Activated T-helper 1 cell treated with Interleukin-2 at 50 U/mL for 16 hours (primary cell): Measurements from ENCODE around the gene HHAT.

ENCODE experiments used
- DNase-seq: peaks from one replicate; pipeline ENCODE4 v3.0.0-alpha.2; 2020; ENCODE audit warnings: low read depth

HHAT gene

DNA sequence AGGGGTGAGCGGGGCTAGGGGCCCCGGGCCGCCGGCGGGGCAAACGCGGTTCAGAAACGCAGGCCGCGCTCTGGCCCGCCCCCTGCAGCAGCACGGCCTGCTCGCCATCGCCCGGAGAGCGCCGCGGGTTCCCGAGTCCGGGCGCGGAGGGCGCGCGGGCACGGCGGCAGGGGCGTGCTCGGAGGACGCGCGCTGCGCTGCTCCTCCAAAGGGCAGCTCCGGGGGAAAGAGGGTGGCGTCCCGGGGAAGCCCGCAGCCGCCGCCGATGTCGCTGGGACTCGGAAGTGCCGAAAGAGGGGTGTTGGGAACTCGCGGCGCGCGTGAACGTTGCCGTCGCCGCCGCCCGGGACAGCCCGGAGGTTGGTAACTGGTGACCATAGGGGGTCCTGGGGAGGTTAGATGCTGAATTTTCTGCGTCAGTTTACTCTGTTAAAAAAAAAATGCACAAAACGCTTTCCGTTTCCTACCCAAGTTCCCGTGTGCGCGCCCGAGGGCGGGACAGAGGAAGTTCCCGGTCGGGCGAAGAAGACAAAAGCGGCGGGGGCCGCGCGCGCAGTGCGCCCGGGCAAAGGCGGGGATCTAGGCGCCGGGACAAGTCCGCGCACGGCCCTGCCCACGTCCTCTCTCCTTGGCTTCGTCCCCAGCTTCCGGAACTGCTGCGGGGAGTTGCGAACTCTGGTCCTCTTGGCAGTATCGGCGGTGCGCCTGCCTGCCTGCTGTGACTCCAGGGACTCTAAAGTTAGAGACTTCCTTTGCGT is at the start of gene HHAT:
HHAT (plus strand) TSS at position 157 of the 758 bp plus-strand sequence. CDS start 20,074 bp downstream, outside the sequence.
- DNase-seq = peak; percentile 41

DNA sequence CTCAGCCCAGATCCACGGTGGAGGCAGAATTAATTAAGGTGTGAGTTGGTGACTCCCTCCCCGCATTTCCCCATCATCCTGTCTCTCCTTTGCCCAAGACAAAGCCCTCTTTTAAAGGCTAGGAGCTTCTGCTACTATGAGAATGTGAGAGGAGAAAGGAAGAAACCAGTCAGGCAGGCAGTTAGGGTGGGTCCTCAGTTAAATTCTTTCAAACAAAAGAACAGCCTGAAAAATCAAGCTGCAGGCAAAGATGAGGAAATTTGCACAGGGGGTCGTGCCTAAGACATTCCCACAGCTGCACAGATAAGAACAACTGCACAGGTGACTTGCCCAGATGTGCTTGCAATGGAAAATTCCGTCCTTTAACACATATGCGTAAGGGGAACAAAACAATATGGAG is 48.5 kb upstream of the HHAT start:
- no peak for DNase-seq

DNA sequence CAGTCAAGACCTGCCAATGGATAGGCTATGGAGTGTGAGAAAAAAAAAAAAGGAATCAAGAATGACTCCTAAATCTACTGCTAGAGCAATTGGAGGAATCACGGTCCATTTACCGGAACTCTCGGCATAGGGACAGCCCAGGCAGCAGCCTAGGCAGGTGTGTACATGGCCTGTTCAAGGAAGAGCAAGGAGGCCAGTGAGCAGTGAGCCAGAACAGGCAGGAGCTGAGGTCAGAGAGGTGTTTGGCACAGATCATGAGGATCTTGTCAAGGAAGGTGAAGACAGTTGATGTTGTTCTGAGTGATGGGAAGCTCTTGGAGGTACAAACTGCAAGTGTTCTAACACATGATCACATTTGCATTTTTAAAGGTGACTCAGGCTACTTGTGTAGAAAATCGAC is 40.6 kb upstream of the HHAT start:
- DNase-seq = no peak

DNA sequence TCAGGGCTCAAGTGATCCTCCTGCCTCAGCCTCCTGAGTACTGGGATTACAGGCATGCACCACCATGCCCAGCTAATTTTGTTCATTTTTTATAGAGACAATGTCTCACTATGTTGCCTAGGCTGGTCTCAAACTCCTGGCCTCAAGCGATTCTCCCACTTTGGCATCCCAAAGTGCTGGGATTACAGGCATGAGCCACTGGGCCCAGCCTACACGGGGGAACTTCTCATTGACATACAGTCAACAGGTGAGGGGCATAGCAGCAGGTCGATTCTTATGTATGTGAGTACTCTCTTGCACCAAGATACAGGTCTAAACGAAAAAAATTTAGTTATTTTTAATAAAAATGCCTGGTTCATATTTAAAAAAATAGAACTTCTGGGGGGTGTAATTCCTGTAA is 39.5 kb upstream of the HHAT start:
- no peak for DNase-seq

DNA sequence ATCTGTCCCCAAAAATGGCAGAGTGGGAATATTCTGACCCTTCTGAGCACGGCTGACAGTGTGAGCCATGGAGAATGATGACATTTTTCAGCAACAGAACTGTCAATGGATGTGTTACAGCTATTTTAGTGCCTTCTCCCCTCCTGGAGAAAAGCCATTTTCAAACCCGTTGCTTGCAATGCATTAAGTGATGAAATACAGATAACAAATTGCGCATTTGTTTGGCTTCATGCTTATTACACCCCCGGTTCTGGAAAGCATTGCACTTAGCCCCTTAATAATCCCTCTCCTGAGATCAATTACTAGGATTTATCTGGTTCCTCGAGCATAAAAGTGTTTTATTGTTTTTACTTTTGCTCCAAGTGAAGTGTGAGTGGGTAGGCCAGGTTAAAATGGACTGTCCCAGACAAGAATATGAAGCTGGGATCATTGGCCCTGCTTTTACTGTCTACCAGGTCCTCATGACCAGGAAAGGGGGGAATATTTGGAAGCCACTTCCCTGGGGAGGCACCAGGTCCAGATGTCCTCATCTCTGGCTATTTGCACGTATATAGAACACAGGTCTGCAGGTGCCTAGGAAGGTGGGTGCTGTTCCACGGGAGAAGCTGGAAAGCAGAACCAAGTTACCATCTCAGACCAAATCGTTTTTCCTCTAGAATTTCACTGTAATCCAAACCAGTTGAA is 37.5 kb upstream of the HHAT start:
- DNase-seq = no peak

DNA sequence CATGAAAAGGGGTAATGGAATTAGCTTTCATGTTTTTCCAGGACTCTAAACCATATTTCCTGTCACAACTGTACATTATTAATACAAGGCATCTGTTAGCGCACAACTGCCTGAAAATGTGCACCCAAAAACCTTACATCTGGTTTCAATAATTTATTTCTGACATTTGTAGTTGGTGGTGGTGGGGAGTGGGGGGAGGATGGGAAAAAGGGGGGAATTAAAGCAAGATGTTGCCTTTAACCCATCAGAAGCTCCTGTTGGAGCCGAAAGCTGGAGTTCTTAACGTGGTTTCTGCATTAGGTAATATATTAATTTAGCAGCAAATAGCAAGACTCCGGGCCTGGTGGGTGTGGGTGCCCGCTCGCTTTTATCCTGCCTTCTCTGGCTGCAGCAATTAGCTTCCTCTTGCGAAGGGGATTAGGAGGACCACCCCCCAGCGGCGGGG is 36.9 kb upstream of the HHAT start:
- no peak for DNase-seq

DNA sequence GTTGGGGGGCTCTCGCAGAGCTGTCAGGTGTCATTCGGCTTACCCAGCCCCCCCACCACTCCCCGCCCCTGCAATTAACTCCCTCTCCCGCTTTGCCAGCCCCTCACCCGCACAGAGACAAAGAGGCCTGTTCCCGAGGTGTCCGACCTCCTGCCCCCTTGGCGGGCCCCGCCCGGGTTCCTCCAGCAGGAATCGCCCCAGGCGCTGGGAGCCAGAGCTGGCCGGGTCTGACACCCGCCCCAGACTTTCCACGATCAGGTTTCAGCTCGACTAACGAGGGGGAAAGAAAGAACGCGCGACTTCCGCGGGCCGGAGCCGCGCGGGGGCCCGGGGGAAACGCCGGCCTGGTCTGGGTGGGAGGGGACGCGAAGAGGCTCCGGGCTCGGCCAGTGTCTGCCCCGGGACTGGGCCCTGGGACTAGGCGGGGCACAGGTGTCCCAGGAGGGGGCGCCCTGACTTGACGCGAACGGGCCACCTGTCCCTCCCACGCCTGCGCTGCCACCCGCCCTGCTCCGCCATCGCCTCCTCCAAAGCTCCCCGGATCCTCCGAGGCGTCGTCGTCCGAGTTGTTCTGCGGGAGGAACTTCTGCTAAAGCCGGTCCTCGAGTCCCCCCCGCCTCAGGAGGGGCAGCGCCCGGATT is 36.4 kb upstream of the HHAT start:
- DNase-seq = peak; percentile 5

DNA sequence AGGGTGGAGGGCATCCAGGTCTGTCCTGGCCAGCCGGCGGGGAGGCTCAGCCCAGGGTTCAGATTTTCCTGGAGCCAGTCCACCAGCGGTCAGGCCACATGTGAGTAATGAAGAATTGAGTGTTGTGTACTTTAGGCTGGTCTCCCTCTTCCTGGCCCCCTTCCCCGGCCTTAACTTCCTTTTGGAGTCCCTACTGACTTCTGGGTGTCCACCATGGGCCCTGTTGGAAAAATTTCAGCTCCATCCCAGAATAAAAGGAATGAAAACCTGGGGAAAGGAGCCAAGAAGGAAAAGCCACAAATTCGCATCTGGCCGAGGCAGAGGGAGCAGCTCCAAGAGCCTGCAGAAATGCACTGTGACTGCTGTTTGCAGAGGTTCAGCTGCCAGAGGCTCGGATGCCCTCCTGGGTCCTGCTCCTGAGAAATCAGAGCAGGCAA is 35.5 kb upstream of the HHAT start:
- no peak for DNase-seq

DNA sequence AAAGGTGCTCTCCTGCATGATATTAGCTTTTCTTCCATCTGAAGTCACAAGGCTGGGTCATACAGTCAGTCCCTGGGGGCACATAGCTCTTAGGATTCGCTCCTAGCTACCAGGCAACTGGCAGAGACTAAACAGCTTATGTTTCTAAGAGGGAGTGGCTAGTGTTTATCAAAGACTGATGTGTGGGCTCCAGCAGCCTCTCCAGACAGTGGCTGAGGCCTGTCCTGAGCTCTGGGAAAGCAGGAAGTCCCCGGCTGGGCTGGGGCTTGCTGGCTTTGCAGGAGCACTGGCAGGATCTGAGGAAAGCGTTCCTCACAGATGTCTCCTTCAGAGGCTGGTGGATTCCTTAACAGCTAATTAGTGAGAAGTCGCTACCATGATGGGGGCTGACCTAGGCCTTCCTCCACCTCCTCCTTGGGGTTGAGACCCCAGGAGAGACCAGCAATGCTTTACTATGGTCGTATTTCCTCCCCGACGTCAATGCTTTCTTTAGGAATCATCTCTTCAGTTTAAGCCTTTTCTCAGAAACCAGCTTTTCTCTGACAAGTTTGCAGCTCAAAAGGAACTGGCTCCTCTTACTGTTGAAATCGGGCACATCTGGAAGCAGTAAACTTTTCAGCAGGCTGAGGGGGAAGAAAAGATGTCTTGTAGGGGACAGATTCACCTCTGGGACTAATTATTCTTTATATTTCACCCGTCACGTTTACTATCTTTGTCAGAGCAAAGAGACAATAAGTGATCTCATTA is 33.5 kb upstream of the HHAT start:
- DNase-seq = no peak

DNA sequence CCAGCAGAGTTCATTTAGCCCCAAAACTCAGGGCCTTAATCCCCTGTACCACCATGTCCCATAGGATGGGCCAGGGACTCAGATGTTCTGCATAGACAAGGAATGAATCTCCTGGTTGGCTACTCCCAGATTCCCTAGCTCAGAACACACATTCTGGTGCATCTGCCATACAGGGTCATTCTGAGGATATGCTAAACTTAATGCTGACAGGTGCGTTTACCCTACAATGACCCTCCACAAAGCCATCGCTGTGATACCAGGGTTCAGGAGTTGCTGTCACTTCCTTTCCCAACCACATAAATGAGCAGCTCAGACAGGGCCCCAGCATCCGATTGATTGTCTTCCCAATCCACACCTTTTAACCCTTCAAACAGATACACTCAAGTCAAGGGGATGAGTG is 32.0 kb upstream of the HHAT start:
- DNase-seq = no peak

DNA sequence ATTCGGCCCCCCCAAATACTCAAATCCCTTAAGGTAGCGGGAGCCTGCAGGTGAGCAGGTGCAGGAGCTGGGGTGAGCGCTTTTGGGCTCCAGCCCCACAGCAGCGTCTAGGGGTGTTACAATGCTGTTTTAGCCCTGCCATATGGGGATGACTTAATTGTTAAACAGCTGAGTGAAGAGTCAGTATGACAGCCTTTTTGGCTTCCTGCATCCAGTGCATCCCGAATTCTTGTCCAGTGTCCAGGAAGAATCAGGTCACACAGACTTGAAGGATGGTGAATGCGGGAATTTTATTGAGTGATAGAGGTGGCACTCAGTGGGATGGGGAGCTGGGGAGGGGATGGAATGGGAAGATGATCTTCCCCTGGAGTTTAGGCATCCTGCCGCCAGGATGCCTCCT is 30.4 kb upstream of the HHAT start:
- no peak for DNase-seq

DNA sequence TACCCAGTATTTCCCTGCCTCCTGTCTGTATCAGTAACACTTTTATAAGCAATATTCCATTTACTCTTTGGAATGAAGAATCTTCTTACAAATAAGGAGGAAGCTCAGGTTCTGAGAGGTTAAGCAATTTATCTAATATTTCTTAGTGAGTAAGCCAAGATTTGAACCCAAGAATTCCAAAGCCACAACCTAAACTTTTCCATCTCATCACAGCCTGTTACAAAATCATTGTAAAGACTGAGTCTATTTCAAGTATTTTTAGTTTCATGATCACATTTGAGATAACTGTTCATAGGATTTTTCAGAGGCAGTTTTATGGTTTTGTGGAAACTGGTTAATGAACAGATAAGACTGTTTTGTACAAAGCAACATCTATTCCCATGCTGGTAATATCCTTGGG is 29.8 kb upstream of the HHAT start:
- no peak for DNase-seq

DNA sequence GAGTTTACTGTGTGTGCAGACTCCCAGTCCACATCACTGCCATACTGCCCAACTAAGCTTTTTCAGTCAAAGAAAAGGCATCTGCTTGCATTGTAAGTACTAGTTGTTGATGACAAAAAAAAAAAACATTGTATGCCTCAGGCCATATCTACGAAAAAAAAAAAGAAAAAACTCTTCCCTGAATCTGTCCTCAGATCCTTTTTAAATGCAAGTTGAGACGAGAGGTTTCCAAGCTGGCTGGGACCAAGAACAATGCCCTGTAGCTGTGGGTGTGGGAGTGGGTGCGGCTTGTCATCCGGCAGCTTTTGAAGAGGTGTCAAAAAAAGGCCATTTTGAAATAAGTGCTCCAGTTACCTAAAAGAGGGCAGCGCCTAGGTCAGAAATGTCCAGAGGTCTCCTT is 29.2 kb upstream of the HHAT start:
- DNase-seq = no peak

DNA sequence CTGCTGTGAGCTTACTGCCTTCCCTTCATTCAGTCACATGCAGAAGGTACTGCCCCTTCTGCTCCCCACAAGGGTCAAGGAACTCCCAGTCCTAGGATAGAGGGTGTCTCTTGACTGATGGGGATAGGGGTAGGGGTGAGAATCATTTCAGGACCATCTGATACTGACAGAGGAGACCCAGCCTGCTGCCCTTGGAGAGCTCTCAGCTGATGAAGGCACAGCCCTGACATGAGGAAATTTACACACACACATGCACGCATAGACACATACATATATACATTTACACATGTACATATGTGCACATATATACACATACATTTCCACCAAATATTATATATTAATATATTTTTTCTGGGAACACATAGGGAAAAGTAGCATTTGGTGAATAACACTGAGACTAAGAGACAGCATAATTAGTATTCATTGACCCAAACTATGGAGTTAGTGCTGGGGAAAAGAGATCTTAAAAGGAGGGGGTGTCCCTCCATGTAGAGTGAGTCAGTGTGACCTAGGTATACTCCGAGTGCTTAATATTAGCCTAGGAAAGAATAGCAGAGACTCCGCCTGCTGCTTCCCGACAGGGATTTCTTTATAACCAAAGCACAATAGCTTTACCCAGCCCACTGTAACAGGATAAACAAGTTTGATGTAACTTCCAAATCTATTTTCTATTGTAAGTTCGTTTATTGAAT is 27.6 kb upstream of the HHAT start:
- DNase-seq = no peak

DNA sequence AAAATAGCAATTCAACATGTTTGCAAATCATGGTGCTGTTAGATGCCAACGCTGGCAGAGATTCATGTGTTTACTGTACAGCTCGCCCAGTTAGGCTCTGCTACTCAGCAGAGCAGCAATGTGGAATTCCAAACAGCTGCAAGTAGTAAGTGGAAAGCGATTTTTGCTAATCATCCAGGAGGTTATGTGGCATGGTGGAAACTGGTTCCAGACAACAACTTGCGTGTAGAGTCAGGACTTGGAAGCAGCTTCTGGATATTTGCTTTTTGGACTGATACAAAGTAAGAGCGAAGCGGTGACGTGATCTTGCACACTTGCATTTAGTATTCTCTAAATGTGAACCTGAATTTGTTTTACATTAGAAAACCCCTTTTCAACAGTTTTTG is 27.1 kb upstream of the HHAT start:
- DNase-seq = no peak

DNA sequence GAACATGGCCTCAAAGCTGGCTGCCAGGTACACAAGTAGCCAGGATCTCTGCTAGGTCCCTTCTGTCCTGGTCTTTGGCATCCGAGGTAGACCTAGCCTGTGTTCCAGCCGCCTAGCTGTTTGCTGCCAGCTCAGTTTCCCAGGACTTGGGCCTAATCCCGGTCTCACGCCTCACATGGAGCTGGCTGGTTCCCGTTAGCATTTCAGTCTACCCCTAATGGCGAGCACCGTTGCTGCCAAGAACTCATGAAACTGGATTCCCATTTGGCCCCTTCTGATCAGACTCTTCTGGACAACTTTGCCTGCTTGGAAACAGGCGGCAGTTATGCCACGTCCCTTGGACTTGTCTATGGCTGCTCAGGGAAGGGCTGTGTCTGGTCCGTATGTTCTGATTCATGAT is 26.2 kb upstream of the HHAT start:
- DNase-seq = no peak

DNA sequence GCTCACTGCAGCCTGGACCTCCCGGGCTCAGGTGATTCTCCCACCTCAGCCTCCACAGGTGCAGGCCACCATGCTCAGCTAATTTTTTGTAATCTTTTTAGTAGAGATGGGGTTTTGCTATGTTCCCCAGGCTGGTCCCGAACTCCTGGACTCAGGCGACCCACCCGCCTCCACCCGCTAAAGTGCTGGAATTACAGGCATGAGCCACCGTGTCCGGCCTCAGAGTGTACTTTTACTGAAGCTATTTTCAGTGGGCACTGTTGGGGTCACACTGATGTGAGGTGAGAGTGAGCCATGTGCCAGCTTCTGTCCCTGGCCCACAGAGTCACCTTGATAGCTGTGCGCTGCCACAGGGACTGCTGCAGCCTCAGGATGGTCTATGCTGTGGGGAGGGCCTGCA is 25.3 kb upstream of the HHAT start:
- no peak for DNase-seq

DNA sequence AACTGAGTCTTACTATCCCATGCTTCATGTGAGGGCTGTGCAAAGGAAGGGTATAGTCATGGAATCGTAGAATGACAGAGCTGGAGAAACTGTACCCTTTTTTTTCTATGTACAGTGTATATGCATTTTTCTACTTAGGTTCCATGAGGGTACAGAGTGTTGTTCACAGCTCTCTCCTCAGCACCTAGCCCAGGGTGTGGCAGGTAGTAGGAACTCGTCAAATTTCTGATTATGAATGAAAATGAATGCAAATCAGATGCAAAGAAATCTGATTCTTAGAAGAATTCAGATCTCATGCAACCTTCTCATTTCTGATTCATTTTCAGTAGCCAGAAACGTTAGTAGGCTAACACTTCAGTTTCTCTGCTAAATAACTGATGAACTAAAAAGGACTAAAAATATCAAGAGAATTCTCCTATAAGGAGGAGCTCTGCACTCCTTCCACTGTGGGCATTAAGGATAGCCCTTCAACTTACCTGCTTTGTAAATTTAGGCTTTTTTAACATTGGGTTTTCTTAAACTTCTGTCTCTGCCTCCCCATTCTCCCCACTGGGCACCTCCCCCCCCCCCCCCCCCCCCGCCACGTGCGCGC is 18.0 kb upstream of the HHAT start:
- DNase-seq = no peak

DNA sequence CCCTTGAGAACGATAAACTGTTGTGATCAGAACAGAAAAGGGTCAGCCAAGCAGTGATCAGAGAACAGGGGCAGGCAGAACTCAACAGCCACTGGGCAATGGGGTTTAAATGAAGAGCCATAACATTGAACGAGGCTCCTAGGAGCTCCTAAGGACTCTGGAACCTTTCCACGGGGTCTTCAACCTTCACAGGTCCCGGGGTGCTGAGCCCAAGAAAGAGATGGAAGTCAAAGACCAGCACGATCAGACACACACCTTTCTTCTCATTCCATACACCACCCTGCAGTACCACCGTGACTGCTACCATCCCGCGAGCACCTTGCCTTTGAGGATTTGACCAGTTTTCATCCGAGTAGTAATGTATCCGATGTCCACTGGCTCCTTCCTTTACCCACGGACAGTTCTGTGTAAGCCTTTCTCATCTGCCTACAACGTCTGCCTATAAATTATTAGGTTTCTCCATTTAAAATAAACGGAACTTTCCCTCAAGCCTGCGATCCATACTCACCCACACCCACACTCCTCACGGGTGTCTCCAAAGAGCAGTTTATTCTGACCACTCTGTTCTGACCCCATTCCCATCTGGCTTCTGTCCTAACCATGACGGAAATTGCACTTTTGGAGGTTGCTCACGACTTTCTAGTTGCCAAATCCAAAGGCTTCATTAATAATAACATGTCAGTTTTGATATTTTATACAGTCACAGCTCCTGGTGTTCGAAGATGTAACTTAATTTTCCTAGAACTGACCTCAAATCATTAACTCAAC is 16.8 kb upstream of the HHAT start:
- no peak for DNase-seq

DNA sequence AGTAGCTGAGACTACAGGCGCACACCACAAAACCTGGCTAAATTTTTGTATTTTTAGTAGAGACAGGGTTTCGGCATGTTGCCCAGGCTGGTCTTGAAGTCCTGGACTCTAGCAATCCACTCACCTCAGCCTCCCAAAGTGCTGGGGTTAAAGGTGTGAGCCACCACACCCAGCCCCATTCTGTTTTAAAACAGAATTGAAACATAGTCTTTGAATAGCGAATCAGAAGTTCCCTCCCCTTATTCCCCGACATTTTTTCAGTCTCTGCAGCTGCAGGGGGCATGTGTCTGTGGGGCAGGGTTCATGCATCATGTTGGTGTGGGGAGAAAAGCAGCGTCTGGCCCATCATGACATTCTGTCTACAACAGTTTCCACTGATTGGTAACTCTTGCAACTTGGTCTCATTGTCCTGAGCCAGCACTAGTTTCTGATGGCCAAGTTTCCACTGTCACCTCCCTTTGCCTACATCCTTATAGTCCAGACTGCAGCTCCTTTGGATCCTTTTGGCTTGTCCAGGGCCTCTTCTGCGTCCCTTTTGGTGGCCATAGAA is 15.6 kb upstream of the HHAT start:
- no peak for DNase-seq
